GM19455 (cell line): ENCODE data around the gene ALOX5.
"Not testable (repeated sequence)": the region's sequence is repeated elsewhere in the genome, so short reads cannot be mapped to it uniquely, and the experiment has no call there.

Experiments used
- ATAC-seq: cut with Tn5 transposase; IDR thresholded peaks from one replicate; pipeline ENCODE4 v1.9.1; 2021; ENCODE audit not compliant: unreplicated experiment

ALOX5 gene

DNA sequence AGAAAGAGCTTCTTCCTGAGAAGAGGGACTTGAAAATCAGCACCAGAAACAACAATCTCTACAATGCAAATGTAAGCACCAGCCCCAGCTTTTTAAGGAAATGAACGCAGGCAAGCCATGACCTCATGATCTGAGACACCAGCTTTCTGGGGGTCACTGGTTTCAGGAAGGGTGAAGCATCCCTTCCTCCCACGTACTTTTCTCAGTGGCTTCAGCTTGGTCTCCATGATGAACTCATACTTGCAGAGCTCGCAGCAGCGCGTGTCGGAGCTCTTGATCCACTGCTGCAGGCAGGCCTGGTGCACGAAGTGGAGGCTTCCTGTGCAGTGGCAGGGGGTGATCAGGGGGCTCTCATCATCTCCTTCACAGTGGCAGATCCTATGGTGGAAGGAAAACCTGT is 87.0 kb downstream of the ALOX5 start:
- peak; percentile 75 for ATAC-seq

DNA sequence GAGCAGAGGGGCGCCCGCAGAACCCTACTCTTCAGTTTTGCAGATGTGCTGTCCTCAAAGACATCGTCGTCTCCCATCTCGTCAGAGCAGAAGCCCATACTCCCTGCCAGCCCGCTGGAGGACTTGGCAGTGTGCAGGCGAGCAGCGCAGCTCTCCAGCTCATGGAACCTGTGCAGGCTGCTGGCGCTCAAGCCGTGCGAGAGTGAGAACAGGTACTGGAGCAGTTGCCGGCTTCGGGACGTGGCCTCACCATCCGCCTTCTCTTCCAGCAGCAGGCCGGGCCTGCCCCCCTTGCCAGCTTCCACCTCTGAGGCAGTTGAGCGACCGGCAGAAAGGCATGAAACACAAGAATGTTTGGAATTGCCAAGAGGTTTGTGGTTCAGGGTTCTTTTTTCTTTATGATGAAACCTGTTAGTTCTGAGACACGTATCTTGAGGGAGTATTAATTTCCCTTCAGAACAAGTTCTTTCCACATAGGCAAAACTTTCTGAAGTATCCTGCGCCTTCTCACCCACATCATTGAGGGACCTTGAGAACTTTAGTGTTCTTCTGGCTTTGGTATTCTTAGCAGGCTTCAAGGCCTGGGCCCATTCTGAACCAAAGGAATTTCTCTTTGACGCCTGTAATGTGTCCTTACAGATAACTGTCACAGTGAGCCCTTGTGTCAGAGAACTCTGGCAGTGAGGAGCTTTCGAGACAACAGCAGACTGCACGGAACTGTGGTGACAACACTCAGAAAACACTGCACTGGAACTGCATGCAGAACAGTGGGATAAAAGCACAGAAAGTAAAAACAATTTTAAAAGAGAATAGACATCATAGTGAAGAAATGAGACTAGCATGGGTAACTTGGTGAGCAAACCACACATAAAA is 89.5 kb downstream of the ALOX5 start:
- ATAC-seq, result no peak

DNA sequence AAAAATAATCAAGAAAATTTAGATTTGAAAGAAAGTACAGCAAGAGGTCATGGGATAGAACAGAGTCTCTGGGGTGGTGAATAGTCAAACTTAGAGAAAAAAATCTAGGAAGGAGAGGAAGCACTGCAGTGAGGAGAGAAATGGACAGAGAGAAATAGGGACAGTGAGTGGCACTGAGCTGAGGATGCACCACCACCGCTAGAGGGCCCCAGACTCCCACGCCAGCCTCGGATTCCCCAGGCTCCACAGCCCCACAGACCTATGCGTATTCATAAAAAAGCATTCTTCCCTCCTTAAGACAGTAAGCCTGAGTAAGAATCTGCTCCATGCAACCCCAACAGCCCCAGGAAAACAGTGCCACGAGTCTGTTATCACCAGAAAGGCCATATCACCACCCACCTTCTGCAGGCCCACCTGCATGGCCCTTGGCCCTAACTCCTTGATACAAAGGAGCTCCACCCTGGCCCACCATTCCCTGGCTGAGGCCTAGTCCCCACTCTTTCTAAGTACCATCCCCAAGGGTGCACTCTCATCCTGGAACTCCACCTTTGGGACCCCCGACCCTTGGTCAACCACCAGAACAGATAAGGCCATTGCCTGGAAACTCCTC is 91.0 kb downstream of the ALOX5 start:
- ATAC-seq, result peak; percentile 46

- no peak for ATAC-seq
Measured at GRCh38 chr10:45466784-45467183, 92.8 kb downstream of the ALOX5 start.

GRCh38 chr10:45468079-45468478 is 94.1 kb downstream of the ALOX5 start:
- no peak for ATAC-seq

DNA sequence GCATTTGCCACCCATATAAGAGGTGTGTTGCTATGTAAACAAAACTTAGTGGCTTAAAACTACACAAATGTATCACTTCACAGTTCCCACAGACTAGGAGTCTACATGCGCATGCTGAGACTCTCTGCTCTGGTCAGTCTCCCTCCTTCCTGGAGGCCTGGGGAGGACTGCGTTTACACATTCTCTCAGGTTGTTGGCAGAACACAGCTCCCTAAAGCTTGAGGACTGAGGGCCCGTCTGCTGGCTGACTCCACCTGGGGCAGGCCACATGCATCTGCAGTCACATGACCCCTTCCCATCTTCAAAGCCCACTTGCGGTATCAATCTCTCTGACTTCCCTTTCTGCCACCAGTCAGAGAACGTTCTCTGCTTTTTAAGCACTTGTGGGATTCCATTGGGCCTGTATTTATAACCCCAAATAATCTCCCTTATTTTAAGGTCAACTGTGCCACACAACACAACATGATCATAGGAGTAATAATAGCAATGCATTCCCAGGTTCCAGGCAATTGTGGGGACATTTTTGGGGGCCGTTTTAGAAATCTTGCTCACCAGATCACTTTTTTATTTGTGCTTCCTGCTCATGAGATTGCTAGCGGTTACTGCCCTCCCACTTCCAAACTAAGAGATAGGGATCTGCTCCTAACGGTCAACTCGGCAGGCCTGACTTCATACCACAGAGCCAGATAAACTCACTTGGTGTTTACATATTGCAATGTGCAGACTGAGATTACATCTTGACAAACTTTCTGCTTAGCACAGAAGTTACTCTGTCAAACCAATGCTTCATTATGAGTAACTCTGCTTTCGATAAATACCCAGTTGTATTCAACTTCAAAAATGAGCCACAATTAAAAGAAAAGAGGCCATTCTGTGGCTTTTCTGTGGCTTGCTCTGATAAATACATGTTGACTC is 96.3 kb downstream of the ALOX5 start:
- no peak for ATAC-seq

DNA sequence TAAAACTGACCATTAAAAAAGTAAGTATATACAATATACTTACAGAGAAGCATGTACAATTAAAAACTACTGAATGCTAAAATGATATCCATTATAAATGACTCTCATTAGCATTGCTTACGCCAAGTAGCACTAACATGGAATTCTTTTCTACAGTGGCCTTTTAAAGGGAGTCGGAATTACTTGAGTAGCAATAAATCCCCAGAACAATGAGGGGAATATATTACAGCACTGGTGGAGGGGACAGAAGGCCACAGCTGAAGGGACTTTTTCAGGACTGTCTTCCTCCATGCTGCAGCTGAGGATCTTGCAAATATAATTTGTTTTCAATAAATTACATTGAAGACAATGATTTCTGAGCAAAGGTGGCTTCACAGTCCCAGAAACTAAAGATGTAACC is 97.0 kb downstream of the ALOX5 start:
- no peak for ATAC-seq

GRCh38 chr10:45471531-45472310 is 97.7 kb downstream of the ALOX5 start:
- no peak for ATAC-seq

DNA sequence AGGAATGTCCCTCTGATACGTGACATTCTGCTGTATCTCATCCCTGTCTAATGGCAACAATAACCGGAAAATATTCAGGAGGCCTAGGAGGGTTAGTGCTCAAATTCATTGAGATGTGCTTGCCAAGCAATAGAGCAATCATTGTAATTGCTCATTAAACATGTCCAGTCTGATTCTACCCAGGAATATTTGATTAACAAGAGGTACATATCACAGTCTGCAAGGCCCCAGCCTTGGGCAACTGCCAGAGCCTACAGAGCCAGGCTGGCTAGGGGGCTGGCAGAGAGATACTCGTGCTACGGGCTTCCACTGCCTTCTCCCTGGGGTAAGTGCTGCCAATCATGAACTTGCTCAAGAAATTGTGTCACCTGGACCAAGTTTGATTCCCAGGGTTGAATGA is 99.1 kb downstream of the ALOX5 start:
- ATAC-seq, result no peak

DNA sequence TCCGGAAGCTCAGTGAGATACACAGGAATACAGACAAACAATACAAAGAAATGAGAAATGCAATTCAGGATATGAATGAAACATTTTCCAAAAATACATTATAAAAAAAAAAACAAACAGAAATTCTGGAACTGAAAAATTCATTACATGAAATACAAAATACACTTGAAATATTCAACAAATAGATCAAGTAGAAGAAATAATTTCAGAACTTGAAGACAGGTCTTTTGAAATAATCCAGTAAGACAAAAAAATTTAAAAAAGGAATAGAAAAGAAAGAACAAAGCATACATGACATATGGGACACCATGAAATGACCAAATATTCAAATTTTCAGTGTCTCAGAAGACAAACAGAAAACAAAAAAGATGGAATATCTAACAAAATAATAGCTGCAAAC is 102.5 kb downstream of the ALOX5 start:
- no peak for ATAC-seq

DNA sequence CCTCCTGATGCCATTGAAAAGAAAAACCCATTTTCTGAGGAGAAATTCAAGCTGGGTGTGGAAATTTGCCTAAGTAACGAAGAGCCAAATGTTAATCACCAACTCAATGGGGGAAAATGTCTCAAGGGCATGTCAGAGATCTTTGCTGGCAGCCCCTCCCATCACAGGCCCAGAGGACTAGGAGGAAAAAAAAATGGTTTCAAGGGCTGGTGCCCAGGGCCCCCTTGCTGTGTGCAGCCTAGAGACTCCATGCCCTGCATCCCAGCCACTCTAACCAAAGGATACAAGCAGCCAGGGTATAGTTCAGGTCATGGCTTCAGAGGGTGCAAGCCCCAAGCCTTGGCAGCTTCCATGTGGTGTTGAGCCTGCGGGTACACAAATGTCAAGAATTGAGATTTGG is 106.3 kb downstream of the ALOX5 start:
- no peak for ATAC-seq

DNA sequence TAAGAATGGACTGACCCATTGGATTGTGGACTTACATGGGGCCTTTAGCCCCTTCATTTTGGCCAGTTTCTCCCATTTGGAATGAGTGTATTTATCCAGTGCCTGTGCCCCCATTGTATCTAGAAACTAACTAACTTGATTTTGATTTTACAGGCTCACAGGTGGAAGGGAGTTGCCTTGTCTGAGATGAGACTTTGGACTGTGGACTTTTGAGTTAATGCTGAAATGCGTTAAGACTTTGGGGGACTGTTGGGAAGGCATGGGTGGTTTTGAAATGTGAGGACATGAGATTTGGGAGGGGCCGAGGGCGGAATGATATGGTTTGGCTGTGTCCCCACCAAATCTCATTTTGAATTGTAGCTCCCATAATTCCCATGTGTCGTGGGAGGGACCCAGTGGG is 107.1 kb downstream of the ALOX5 start:
- not testable (repeated sequence) for ATAC-seq

GRCh38 chr10:45483002-45483401 is 109.0 kb downstream of the ALOX5 start:
- no peak for ATAC-seq

GRCh38 chr10:45487735-45488134 is 113.7 kb downstream of the ALOX5 start:
- ATAC-seq, result no peak

DNA sequence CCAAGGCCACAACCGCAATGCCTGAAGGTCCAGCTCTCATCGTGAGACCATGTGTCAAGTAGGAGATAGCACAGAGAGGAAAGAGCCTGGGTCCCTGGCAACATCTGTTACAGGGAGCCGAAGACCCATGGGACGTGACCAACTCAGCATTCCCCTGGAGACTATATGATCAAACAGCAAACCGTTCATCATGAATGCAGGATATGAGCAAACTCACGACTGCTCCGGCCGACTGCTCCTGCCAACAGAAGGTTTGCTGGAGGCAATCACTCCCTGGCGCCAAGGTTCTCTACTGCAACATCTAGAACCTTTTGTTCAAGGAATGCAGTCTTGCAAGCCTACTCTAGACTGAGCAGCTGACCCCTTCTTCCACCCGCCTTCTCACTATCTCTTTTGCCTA is 114.3 kb downstream of the ALOX5 start:
- no peak for ATAC-seq

DNA sequence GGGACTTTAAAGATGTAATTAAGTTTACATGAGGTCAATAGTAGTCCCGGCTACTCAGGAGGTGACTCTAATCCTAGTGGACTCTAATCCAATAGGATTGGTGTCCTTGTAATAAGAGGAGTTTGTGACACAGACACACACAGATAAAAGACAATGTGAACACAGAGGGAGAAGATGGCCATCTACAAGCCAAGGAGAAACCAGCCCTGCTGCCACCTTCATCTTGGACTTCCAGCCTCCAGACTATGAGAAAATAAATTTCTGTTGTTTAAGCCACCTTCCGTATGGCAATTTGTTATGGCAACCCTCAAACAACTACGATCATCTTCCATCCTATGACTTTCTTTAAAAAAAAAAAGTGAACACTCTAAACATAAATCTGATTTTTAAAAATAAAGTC is 116.3 kb downstream of the ALOX5 start:
- no peak for ATAC-seq

GRCh38 chr10:45491061-45491460 is 117.0 kb downstream of the ALOX5 start:
- no peak for ATAC-seq
